Kidney epithelial cell (primary cell): ENCODE measurements around the gene APRT. TPM values are rescaled to one million over a fixed set of nuclear protein-coding genes. Genes with fewer than 3 reads are reported as not detected.

Experiments used
- DNase-seq: peaks from one replicate; pipeline ENCODE4 v3.0.0-alpha.2; 2010; ENCODE audit warnings: low read depth
- H3K27me3 ChIP-seq: 2 replicates; pipeline ENCODE4 v1.6.0; 2011; ENCODE audit warnings: low read length; ENCODE audit not compliant: control insufficient read depth, insufficient read depth
- H3K36me3 ChIP-seq: 2 replicates; pipeline ENCODE4 v1.5.1; 2011; ENCODE audit warnings: low read length; ENCODE audit not compliant: control insufficient read depth, insufficient read depth
- H3K4me3 ChIP-seq: 2 replicates; pipeline ENCODE4 v1.5.1; 2011; ENCODE audit warnings: low read depth, mild to moderate bottlenecking, control low read depth, low read length
- total RNA-seq: library from RNA; depleted of rRNA; stranded (reverse); fragments of >200 nt; gene quantifications from 2 replicates; pipeline ENCODE4 v1.2.3, GENCODE V29; 2015
- TF ChIP-seq, protein P1 (sequence below): IDR thresholded peaks from 2 replicates; pipeline ENCODE4 v1.5.1; 2011; ENCODE audit warnings: mild to moderate bottlenecking, moderate library complexity, low read length, control low read depth, inconsistent platforms; ENCODE audit not compliant: insufficient read depth, poor library complexity, severe bottlenecking

Gene APRT
- total RNA-seq, 1 donor from 2014 or later: 218 TPM

DNA sequence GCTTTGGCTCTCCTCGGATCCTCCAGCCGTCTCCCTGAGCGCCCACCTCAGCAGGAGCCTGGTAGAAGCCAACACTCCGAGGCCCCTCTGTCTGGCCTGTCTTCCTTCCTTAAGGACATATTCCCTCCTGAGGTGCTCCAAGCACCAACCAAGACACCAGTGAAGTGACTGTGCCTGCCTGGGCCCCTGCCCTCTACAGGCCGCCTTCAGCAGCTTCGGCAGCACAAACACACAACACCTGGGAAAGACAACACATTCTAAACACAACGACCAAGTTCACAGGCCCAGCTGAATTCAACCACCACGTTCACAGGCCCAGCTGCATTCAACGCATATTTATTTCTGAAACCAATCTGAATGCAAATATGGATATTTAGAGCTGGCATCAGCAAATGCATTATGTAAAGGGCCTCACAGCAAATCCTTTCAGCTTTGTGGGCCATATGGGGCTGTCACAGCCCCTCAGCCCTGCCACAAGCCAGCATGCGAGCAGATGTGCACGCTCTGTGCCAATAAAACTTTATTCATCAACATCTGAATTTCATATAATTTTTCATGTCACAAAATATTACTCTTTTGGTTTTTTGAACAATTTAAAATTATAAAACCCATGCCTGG lies 32.8 kb upstream of the APRT start:
- TF ChIP-seq, protein P1, sequence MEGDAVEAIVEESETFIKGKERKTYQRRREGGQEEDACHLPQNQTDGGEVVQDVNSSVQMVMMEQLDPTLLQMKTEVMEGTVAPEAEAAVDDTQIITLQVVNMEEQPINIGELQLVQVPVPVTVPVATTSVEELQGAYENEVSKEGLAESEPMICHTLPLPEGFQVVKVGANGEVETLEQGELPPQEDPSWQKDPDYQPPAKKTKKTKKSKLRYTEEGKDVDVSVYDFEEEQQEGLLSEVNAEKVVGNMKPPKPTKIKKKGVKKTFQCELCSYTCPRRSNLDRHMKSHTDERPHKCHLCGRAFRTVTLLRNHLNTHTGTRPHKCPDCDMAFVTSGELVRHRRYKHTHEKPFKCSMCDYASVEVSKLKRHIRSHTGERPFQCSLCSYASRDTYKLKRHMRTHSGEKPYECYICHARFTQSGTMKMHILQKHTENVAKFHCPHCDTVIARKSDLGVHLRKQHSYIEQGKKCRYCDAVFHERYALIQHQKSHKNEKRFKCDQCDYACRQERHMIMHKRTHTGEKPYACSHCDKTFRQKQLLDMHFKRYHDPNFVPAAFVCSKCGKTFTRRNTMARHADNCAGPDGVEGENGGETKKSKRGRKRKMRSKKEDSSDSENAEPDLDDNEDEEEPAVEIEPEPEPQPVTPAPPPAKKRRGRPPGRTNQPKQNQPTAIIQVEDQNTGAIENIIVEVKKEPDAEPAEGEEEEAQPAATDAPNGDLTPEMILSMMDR: no peak
- no peak overlapping the region for H3K4me3 ChIP-seq
- no peaks in the 10 kb centered on the region for H3K36me3 ChIP-seq
- DNase-seq: no peak
- H3K27me3 ChIP-seq: no peaks in the 10 kb centered on the region

DNA sequence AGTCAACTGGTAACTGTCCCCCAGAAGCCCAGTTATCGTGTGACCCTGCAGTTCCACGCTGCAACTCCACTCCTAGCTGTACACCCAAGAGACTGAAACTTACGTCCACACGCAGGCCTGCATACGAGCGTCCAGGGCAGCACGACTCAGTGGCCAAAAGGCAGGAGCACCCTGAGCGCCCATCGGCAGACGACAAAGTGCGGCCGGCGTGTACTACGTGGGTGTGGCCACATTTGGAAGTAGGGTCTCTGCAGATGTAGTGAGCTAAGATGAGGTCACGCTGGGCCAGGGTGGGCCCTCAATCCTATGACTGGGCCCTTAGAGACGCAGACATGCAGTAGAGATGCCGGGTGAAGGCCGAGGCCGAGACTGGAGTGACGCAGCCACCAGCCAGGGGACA lies 31.5 kb upstream of the APRT start:
- no peak for DNase-seq
- TF ChIP-seq, protein P1: no peak

DNA sequence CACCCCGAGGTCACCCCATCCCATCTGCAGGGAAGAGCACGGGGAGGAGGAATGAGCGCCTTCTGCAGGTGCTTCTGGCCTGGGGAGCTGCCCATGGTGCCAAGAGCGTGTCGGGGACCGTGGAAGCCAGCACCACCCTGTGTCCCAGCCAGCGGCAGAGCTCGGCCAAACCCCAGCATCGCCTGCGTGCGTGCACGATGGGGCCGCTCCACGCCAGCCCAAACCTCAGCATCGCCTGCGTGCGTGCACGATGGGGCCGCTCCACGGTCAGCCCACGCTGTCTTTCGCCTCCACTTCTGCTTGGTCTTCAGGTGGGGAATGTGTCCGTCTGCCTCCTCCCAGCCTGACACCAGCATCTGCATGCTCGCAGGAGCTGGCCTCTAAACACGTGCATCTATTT lies 31.1 kb upstream of the APRT start:
- no peak overlapping the region for H3K4me3 ChIP-seq
- H3K27me3 ChIP-seq: no peaks in the 10 kb centered on the region
- H3K36me3 ChIP-seq: no peaks in the 10 kb centered on the region
- no peak for DNase-seq
- TF ChIP-seq, protein P1: no peak

More for the DNA sequence above, 31.5 kb upstream of the APRT start:
- no peaks in the 10 kb centered on the region for H3K27me3 ChIP-seq
- H3K4me3 ChIP-seq: no peak overlapping the region
- H3K36me3 ChIP-seq: no peaks in the 10 kb centered on the region

DNA sequence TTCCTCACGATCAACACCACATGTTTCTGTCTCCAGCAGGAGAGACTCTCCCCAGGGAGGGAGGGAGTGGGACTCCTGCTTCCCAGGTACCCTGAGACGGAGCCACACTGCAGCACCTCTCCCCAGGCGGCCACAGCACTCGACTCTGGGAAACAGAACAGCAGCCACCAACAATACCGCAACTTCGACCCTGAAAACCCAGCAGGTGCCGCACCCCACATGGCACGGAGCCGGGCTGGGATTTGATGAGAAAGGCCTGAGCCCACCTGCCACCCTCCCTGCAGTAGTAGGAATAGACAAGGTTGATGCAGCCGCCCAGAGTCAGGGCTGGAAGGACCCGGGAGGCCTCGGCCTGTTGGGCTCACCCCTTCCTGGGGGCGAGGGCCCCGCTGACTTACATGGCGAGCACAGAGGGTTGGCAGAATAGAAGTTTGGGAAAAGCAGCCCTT lies 30.6 kb upstream of the APRT start:
- Histone ChIP-seq H3K4me3 (no peak overlapping the region), H3K36me3 (no peaks in the 10 kb centered on the region), H3K27me3 (no peaks in the 10 kb centered on the region)
- DNase-seq: no peak
- TF ChIP-seq, protein P1: no peak

DNA sequence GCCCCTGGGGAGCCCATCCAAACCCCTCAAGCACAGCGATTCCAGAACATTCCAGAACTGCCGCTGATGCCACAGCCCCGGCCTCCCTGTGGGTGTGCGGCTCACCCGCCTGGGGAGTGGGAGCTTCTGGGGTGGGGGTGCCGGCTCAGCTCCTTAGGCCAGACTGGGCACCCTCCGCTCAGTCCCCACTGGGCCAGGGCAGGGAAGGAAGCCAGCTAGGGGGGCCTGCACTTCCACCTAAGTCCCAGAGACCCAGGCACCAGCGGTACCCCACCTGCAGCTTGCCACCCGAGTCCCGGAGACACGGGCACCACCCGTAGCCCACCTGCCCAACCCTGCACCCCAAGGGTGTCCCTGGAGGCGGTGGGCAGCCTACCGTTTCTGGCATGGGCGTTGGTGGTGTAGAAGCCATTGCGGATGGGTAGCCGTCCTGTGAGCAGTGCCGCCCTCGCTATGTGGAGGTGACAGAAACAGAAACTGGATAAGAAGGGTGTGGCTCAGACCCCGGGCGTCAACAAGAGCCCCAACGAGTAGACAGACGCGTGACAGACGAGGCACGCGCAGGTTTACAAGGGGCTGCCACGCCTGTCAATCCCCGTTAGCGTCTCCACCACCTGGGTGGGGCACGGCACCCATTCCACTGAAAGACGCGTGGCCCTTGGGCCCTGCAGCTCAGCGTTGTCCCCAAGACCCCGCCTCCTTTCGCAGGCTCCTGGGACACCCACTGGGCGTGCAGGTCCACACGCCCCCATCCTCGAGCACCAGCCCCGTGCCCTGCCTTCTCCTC lies 30.0 kb upstream of the APRT start:
- H3K27me3 ChIP-seq: no peaks in the 10 kb centered on the region
- DNase-seq: no peak
- no peaks in the 10 kb centered on the region for H3K36me3 ChIP-seq
- TF ChIP-seq, protein P1: no peak
- H3K4me3 ChIP-seq: no peak overlapping the region
